ENCODE data around the gene DGUOK. TPM values are rescaled to one million over a fixed set of nuclear protein-coding genes. Genes with fewer than 3 reads are reported as not detected.

DGUOK gene
- total RNA-seq, 1 experiment from 2014 or later = 100 TPM

GRCh38 chr2:73968357-73968937 lies 41.8 kb downstream of the DGUOK start:
- no peak overlapping the region for H3K9ac ChIP-seq (ENCODE audit: low read length)
- DNase-seq (ENCODE audit: low read depth, low spot score) = no peak
- no peaks in the 10 kb centered on the region for H3K9me2 ChIP-seq (ENCODE audit: insufficient read depth)
- ChIA-PET RAD21 (ENCODE audit: low non-redundant PET in 1 of 2, low total read pairs in 2 of 2, uncharacterized antibody in 2 of 2, unreplicated experiment in 2 of 2) (no interaction called here), POLR2A (no interaction called here), CTCF (no interaction called here)
- H3K9me3 ChIP-seq (ENCODE audit: control insufficient read depth in 1 of 2, insufficient read depth in 1 of 2, low read depth in 1 of 2, low read length in 2 of 2) = no peaks in the 10 kb centered on the region
- H2AFZ ChIP-seq (ENCODE audit: low read depth, low read length, poor library complexity, severe bottlenecking) = no peak overlapping the region
- H3K36me3 ChIP-seq (ENCODE audit: control insufficient read depth in 1 of 2, insufficient read depth in 2 of 2, low read length in 2 of 2) = 0 out of 4 replicates have a peak, but pooled peaks cover 0 to 2% of the 10 kb centered on the region in 2 experiments
- no peaks in the 10 kb centered on the region for H3K79me2 ChIP-seq (ENCODE audit: insufficient read depth, low read length)
- H3K4me3 ChIP-seq (replicated peaks in 1 of 2; ENCODE audit: low read depth in 1 of 2, low read length in 2 of 2) = no peak overlapping the region
- intact Hi-C loops (cut with micrococcal nuclease) = no loop called here
- BruUV-seq (replicated peaks) = no TSS peak
- H3K27me3 ChIP-seq (ENCODE audit: insufficient read depth, low read length) = no peaks in the 10 kb centered on the region
- H4K20me1 ChIP-seq (ENCODE audit: insufficient read depth) = no peaks in the 10 kb centered on the region
- TF ChIP-seq CBX3 (IDR thresholded peaks at IDR 0.05; ENCODE audit: low read depth) (no peak), ZBTB33 (IDR thresholded peaks at IDR 0.05; ENCODE audit: extremely low read depth, insufficient replicate concordance, low read length) (no peak), POLR2AphosphoS5 (IDR thresholded peaks at IDR 0.05; ENCODE audit: low read depth, low read length) (no peak)
- no peak overlapping the region for H3K4me2 ChIP-seq (ENCODE audit: low read length)
- 0 out of 4 replicates have a peak, but pooled peaks cover 0 to 2% of the 10 kb centered on the region in 2 experiments for H3K4me1 ChIP-seq (ENCODE audit: control insufficient read depth in 1 of 2, insufficient read depth in 2 of 2, low read length in 2 of 2)
- no peak for ATAC-seq
- H3K27ac ChIP-seq (ENCODE audit: low read depth, low read length) = no peak overlapping the region

- RAD21 ChIA-PET (ENCODE audit: low non-redundant PET in 1 of 2, low total read pairs in 2 of 2, uncharacterized antibody in 2 of 2, unreplicated experiment in 2 of 2) = no interaction called here
- no TSS peak for BruUV-seq (replicated peaks)
- intact Hi-C loops (cut with micrococcal nuclease) = no loop called here
- DNase-seq (ENCODE audit: low read depth, low spot score) = no peak
- Histone ChIP-seq H3K9me2 (ENCODE audit: insufficient read depth) (no peaks in the 10 kb centered on the region), H3K36me3 (ENCODE audit: control insufficient read depth in 1 of 2, insufficient read depth in 2 of 2, low read length in 2 of 2) (0 out of 4 replicates have a peak, but pooled peaks cover 0 to 2% of the 10 kb centered on the region in 2 experiments), H3K4me1 (ENCODE audit: control insufficient read depth in 1 of 2, insufficient read depth in 2 of 2, low read length in 2 of 2) (0 out of 4 replicates have a peak, but pooled peaks cover 0 to 2% of the 10 kb centered on the region in 2 experiments), H3K27me3 (ENCODE audit: insufficient read depth, low read length) (no peaks in the 10 kb centered on the region), H2AFZ (ENCODE audit: low read depth, low read length, poor library complexity, severe bottlenecking) (no peak overlapping the region), H3K9me3 (ENCODE audit: control insufficient read depth in 1 of 2, insufficient read depth in 1 of 2, low read depth in 1 of 2, low read length in 2 of 2) (no peaks in the 10 kb centered on the region), H3K4me2 (ENCODE audit: low read length) (no peak overlapping the region), H3K4me3 (replicated peaks in 1 of 2; ENCODE audit: low read depth in 1 of 2, low read length in 2 of 2) (no peak overlapping the region), H3K9ac (ENCODE audit: low read length) (no peak overlapping the region), H4K20me1 (ENCODE audit: insufficient read depth) (no peaks in the 10 kb centered on the region), H3K79me2 (ENCODE audit: insufficient read depth, low read length) (no peaks in the 10 kb centered on the region), H3K27ac (ENCODE audit: low read depth, low read length) (no peak overlapping the region)
- TF ChIP-seq YY1 (IDR thresholded peaks at IDR 0.05; ENCODE audit: extremely low read depth, insufficient replicate concordance, low read depth, low read length) (no peak), FOSL1 (IDR thresholded peaks at IDR 0.05; ENCODE audit: low read depth) (no peak)
- no peak for ATAC-seq
- CTCF ChIA-PET = no interaction called here
- POLR2A ChIA-PET = interaction anchor here (0.6 kb wide), 1 partner anchor 9 kb away, joined by 3 read pairs; no protein-coding TSS in a partner anchor
These were observed 42.7 kb downstream of the DGUOK start for GRCh38 chr2:73969356-73969755.

All from HCT116 (cell line).